ENCODE measurements around the gene TNIK.

The TNIK gene

GRCh38 chr3:171068658-171069057 lies 391.5 kb downstream of the TNIK start:
- DNase-seq (ENCODE audit: low spot score) = no peak

GRCh38 chr3:171066206-171066605 lies 394.0 kb downstream of the TNIK start:
- DNase-seq (ENCODE audit: low spot score) = no peak

GRCh38 chr3:171065732-171066131 lies 394.5 kb downstream of the TNIK start:
- DNase-seq (ENCODE audit: low spot score) = no peak

GRCh38 chr3:171064461-171064860 lies 395.7 kb downstream of the TNIK start:
- no peak for DNase-seq (ENCODE audit: low spot score)

GRCh38 chr3:171061749-171062148 lies 398.5 kb downstream of the TNIK start:
- DNase-seq (ENCODE audit: low spot score) = no peak

GRCh38 chr3:171059978-171060377 lies 400.2 kb downstream of the TNIK start:
- no peak for DNase-seq (ENCODE audit: low spot score)

- no peak for DNase-seq (ENCODE audit: low spot score)
Observed at GRCh38 chr3:171058873-171059603, 401.2 kb downstream of the TNIK start.

- no peak for DNase-seq (ENCODE audit: low spot score)
Observed at GRCh38 chr3:171058058-171058457, 402.1 kb downstream of the TNIK start.

GRCh38 chr3:171057072-171057471 lies 403.1 kb downstream of the TNIK start:
- DNase-seq (ENCODE audit: low spot score) = no peak

- no peak for DNase-seq (ENCODE audit: low spot score)
Observed at GRCh38 chr3:171056528-171056927, 403.7 kb downstream of the TNIK start.

GRCh38 chr3:171055336-171056178 lies 404.6 kb downstream of the TNIK start:
- DNase-seq (ENCODE audit: low spot score) = no peak

GRCh38 chr3:171054921-171055320 lies 405.3 kb downstream of the TNIK start:
- DNase-seq (ENCODE audit: low spot score) = no peak

- no peak for DNase-seq (ENCODE audit: low spot score)
Observed at GRCh38 chr3:171054231-171054630, 406.0 kb downstream of the TNIK start.

- peak; percentile 51 for DNase-seq (ENCODE audit: low spot score)
Observed at GRCh38 chr3:171049861-171050444, 410.3 kb downstream of the TNIK start.

- no peak for DNase-seq (ENCODE audit: low spot score)
Observed at GRCh38 chr3:171046760-171047159, 413.4 kb downstream of the TNIK start.

- DNase-seq (ENCODE audit: low spot score) = no peak
Observed at GRCh38 chr3:171044835-171045793, 415.1 kb downstream of the TNIK start.

- DNase-seq (ENCODE audit: low spot score) = no peak
Observed at GRCh38 chr3:171044384-171044783, 415.8 kb downstream of the TNIK start.

- no peak for DNase-seq (ENCODE audit: low spot score)
Observed at GRCh38 chr3:171039674-171040073, 420.5 kb downstream of the TNIK start.

GRCh38 chr3:171038342-171038741 lies 421.9 kb downstream of the TNIK start:
- DNase-seq (ENCODE audit: low spot score) = no peak

GRCh38 chr3:171028779-171029232 lies 431.4 kb downstream of the TNIK start:
- DNase-seq (ENCODE audit: low spot score) = no peak

GRCh38 chr3:171028025-171028778 lies 432.0 kb downstream of the TNIK start:
- peak; percentile 77 for DNase-seq (ENCODE audit: low spot score)
